Esophagus muscularis mucosa (tissue), 3 donors: Measurements from ENCODE around the gene GBX2.

Experiments
- CTCF ChIP-seq, 3 experiments: fragments of 200-600 bp in 2 of 3; fragments of 450-650 bp in 1 of 3; sonication (generic) in 2 of 3; IDR thresholded peaks; one replicate each; pipeline ENCODE4 v1.5.1; 2017 to 2019; ENCODE audit warnings: antibody characterized with exemption in 3 of 3, mild to moderate bottlenecking in 2 of 3, moderate library complexity in 1 of 3
- POLR2A ChIP-seq: fragments of 450-650 bp; IDR thresholded peaks from one replicate; pipeline ENCODE4 v1.6.1; 2017; ENCODE audit warnings: antibody characterized with exemption, moderate library complexity, mild to moderate bottlenecking, low read depth

DNA sequence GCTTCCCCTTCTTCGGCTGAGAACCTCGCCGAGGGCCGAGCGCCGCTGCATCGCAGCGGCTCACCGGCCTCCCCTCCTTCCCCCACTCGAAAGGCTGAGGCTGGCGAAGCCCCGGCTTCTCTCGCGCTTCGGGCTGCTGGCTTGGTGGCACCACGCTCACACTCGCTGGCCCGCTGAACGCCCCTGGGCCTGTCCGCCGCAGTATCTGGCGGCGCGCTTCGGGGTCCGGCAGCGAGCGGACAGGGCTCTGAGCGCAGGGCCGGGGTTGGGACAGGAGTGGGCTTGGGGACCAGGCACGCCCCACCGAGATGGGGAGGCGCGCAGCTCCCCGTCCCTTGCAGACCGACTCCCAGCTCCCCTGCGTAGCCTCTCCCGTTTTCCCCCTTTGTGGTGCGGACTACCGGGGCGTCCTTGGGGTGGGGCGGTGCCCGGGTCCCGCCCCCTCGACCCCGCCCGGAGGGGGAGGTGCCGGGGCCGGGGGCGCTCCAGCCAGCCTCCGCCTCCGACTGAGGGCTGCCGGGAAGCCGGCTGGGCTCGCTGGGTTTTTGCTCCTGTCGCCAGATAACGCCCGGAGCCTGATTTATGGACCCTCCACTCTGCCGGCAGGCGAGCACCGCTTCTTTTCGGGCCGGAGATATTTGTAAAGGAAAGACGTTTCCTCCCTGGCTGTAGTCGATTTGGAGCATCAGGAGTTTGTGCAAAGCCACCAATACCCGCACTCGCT, 3.8 kb downstream of the GBX2 start:
- TF ChIP-seq POLR2A (no peak), CTCF (IDR thresholded peaks at IDR 0.05) (no peak)
